T-helper 1 cell treated with Interleukin-12 subunit alpha and Interleukin-12 subunit beta and Interleukin-4 antibody, amounts not matched to agents 30 ng/mL and 1 ng/mL, for 36 hours (primary cell): ENCODE results near the gene VPS13A. TPM values are rescaled to one million over a fixed set of nuclear protein-coding genes. Genes with fewer than 3 reads are reported as not detected.

Source experiments
- intact Hi-C: fragments of 100-400 bp; cut with micrococcal nuclease; formaldehyde crosslinking; loops from one replicate; pipeline ENCODE4 v1.15.1; 2024
- total RNA-seq: library from RNA; stranded (reverse); gene quantifications from 2 replicates; pipeline ENCODE4 v1.2.3, GENCODE V29; 2022

Gene VPS13A
- 50.6 and 52.3 TPM in 2 replicates for total RNA-seq

GRCh38 chr9:77177143-77177893, at the start of gene VPS13A:
Gene VPS13A, plus strand, starts transcription at chr9:77177534. Its CDS starts 171 bp downstream, at chr9:77177705.
- intact Hi-C loops = loop anchor here (1.0 to 10.0 kb wide), 13 partner anchors 10 to 1287 kb away; partner anchors contain the start of genes CEP78, PCSK5, PSAT1 and RFK

DNA sequence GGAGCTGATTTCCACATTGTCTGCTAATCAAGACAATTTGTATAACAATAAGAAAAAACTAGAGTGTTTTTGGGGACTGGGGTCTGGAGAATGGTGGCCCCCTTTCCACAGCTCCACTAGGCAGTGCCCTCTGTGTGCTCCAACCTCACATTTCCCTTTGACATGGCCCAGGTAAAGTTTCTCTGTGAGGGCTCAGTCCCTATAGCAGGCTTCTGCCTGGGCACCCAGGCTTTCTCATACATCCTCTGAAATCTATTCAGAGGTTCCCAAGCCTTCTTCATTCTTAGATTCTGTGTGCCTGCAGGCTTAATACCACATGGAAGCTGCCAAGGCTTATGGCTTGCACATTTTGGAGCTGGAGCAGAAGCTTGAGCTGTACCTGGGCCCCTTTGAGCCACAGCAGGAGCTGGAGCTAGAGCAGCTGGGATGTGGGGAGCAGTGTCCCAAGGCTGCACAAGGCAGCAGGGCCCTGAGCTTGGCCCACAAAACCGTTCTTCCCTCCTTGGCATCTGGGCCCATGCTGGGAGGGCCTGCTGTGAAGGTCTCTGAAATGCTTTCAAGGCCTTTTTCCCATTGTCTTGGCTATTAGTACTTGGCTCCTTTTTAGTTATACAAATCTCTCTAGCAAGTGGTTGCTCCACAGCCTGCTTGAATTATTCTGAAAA, 49.1 kb upstream of the VPS13A start:
- intact Hi-C loops = no loop called here

GRCh38 chr9:77131399-77131798, 45.9 kb upstream of the VPS13A start:
- intact Hi-C loops = no loop called here

GRCh38 chr9:77133011-77133410, 44.3 kb upstream of the VPS13A start:
- intact Hi-C loops = no loop called here

- intact Hi-C loops = no loop called here
Observed at GRCh38 chr9:77142366-77142765, 35.0 kb upstream of the VPS13A start.

GRCh38 chr9:77149879-77150278, 27.5 kb upstream of the VPS13A start:
- intact Hi-C loops = loop anchor here (1.0 kb wide), 1 partner anchor 340 kb away; no protein-coding TSS in a partner anchor

DNA sequence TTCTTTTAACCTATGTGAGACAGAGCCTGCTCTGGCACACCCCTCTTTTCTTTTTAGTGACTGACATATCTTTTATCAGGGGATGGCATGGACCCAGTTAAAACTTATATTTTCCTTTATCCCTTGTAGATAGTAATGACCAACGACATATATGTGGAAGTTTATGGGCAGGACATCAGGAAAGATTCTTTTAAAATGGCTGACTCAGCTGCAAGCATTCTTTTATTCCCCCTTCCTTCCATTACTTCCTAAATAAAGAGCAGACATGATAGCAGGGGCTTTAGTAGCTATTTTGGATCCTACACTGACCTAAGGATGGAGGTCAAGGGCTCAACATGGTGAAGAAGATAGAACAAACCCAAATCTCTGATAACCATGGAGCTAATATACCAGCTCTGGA, 25.0 kb upstream of the VPS13A start:
- intact Hi-C loops = no loop called here

- intact Hi-C loops = no loop called here
Observed at GRCh38 chr9:77156646-77157371, 20.5 kb upstream of the VPS13A start.

- intact Hi-C loops = no loop called here
Observed at GRCh38 chr9:77158772-77159513, 18.4 kb upstream of the VPS13A start.

DNA sequence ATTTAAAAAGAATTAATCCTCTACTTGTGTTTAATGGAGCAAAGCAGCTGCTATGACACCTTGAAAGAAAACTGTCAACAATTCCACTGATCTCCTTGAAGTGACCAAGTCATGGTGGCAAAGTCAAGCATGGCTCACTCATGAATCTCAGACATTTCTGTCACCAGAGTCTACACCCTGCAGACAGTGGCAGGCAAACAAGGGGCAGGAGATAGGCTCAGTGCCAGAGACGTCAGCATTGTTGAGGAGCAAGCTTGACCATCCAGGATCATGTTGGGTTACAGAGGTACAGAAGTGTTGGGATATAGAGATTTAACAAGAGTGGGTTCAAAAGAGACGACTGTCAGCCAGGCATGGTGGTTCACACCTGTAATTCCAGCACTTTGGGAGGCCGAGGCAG, 16.1 kb upstream of the VPS13A start:
- intact Hi-C loops = no loop called here

- intact Hi-C loops = no loop called here
Observed at GRCh38 chr9:77161966-77162365, 15.4 kb upstream of the VPS13A start.

DNA sequence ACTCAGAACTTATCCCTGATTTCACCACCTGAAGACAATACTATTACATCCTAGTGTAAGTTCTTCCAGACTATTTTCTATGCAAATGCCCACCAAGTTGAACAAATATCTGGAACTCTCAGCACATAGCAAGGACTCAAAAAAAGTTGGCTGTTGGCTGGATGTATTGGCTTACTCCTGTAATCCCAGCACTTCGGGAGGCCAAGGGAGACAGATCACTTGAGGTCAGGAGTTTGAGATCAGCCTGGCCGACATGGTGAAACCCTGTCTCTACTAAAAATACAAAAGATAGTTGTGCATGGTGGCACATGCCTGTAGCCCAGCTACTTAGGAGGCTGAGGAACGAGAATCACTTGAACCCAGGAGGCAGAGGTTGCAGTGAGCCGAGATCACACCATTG, 15.0 kb upstream of the VPS13A start:
- intact Hi-C loops = no loop called here

DNA sequence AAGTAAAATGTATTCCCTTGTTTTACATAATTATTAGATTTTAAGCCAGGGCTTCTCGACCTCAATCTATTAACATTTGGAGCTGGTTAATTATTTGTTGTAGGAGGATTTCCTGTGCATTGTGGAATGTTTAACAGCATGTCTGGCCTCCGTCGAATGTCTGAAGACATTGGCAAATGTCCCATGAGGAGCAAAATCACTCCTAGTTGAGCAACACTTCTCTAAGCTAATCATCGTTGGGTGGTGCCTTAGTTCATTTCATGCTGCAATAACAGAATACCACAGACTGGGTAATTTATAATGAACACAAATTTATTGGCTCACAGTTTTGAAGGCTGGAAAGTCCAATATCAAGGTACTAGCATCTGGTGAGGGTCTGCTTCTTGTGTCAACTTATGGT, 13.4 kb upstream of the VPS13A start:
- intact Hi-C loops = no loop called here

DNA sequence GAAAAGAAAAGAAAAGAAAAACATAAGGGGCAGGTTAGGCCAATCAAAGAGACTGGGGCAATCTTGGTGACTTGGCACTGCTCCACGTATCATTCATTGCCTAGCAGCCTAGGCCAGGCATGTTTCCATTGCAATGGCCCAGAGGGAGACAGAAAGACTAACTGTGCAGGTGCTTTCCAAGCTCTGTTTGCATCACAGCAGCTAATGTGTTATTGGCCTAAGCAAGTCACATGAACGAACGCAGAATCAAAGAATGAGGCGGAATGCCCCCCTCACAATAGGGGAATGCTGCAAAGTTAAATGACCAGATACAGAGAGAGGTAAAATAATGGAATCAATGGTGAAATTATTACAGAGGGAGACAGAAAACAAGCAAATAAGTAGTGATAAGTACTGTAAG, 11.1 kb upstream of the VPS13A start:
- intact Hi-C loops = loop anchor here (5.0 kb wide), 2 partner anchors 171 to 586 kb away; no protein-coding TSS in a partner anchor

GRCh38 chr9:77170991-77171699, 6.2 kb upstream of the VPS13A start:
- intact Hi-C loops = loop anchor here (10.0 kb wide), 3 partner anchors 644 to 1064 kb away; partner anchors contain the start of gene CEP78

DNA sequence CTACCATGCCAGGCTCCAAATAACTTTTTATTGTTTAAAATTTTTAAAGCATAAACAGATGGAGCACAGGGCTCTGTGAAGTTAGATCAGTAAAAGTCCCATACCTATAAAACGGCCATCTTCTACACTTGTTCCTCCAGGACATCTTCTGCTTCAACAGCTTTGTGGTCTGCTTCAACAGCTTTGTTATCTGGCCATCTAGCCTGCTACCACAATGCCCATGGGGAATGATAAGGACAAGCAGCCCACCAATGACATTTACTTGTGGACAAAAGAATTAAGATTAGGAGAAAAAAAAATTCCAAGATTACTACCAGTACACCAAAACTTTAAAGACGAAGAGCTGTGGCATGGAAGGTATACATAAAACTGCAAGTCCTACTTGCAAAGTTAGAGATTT, 2.2 kb upstream of the VPS13A start:
- intact Hi-C loops = loop anchor here (5.0 to 10.0 kb wide), 5 partner anchors 640 to 1148 kb away; partner anchors contain the start of gene CEP78

GRCh38 chr9:77176106-77176505, 1.2 kb upstream of the VPS13A start:
- intact Hi-C loops = loop anchor here (2.0 to 10.0 kb wide), 7 partner anchors 283 to 1285 kb away; partner anchors contain the start of genes CEP78 and PCSK5

DNA sequence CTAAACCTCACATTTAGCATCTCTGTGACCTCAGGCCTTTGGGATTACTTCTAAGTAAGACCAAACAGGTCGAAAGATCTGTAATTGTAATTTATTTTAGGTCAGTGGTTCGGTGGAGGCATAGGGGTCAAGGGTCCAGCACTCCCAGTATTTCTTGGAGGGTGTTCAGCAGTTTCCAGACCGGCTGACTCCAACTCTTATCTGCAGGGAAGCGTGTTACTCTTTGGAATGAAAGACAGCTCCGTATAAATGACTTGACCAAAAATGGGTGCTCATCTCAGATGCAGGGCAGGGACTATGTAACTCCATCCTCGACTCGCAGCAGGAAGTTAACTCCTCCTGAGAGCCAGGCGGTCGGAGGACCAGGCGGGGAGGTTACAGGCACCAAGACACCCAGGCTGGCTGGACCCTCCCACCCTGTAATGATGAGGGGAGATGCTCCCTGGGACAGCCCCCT, 620 bp upstream of the VPS13A start:
- intact Hi-C loops = loop anchor here (1.0 to 10.0 kb wide), 13 partner anchors 9 to 1286 kb away; partner anchors contain the start of genes CEP78, PCSK5, PSAT1 and RFK

- intact Hi-C loops = loop anchor here (1.0 to 10.0 kb wide), 13 partner anchors 11 to 1287 kb away; partner anchors contain the start of genes CEP78, PCSK5, PSAT1 and RFK
Observed at GRCh38 chr9:77177894-77178794, 810 bp downstream of the VPS13A start.
